NOMO-1 treated with DMSO at 0.1 percent for 48 hours (cell line): ENCODE data around the gene SYNDIG1.

ENCODE experiments used
- DNase-seq: peaks from one replicate; lab custom pipeline; 2025; ENCODE audit not compliant: unreplicated experiment; lab: John Stamatoyannopoulos, UW

The SYNDIG1 gene

DNA sequence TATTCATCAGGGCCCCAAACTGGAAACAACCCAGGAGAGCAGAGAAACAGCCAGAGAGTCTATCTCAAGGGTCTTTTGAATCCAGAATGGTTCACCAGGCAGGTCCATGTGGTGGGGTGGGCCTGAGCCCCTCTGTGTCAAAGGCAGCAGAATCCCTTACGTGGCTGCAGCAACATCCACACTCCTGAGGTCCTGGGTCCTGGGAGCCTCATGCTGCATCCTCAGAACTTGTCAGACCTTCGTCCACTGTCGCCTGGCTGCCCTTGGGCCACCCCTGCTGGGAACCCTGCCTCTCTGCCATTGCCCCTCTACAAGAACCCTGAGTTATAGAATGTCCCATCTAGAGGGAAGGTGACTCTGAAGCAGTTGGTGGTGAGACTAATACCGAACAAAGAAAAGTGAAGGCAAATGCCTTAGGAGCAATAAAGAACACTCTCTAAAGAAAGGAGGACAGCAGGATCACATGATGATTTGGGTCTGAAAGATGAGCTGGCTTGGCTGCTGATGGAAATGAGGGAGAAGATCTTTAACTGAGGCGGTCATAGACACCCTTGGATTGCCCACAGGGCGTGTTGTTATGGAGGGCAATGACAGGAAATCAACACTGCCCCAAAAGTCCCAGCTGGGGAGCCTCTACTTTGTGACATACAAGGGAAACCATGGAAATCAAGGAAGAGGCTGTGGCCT is 161.2 kb downstream of the SYNDIG1 start:
- DNase-seq = no peak

DNA sequence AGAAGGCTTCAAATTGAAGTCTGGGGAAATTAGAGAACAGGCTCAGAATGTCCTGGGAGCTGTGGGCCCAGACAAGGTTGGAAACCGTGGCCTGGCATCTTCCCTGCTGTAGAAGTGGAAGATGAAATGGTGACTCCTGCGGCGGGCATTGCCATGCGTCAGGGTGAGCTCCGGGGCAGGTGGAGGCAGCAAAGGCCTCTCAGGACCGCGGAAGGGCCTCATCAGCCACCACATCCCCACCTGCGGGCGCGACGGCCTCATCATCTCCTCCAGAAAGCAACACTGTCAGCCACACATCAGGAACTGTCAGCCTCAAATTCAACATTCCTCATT is 161.7 kb downstream of the SYNDIG1 start:
- no peak for DNase-seq

DNA sequence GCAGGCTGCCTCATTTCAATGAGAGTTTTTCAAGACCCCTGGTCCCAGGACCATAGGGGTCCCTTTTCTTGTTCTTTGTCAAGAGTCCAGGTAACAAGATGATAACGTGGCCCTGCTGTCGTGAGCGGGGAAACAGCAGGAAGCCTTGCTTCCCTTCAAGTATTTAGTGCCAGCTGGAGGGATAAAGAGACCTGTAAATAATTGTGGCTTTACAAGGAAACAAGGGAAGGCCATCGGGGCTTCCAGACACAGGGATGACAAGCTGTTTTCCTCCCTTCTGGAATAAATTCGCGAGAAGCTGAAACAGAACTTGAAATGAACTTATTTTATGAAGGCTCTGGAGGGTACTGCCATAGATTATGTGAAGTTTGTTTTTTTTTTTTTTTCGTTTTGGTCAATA is 163.2 kb downstream of the SYNDIG1 start:
- DNase-seq = no peak

DNA sequence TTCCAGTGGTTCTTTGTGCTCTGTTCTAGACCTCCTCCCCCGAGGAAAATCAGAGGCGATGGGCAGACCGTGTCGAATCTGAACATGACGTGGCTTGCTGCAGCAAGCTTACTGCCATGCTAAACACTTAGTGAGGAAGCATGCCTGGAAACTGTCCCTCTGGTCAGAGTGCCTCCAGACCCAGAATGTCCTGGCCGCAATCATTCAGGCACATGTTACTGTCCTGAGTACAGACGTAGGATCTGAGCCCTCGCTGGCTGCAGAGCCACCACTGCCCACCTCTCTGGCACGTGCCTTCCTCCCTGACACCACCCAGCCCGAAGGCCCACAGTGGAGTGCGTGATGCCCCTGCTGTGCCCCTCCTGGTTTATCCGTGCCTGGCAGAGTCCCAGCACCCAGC is 163.6 kb downstream of the SYNDIG1 start:
- DNase-seq = no peak

DNA sequence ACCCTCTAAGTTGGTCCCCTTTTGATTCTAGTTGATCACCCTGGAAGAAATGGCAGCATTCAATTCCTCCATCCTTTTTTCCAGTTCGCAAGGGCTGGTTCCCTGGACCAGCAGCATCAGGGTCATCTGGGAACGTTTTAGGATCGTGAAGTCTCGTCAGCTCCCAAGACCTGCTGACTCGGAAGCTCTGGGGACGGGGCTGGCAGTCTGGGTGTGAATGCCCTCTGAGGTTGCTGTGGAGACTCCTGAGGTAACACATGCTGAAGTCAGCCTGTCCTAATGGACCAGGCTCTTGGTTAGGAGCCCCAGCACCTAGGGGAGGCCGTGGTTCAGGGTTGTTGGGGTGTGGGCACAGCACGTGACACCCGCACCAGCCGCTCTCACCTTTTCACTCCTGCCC is 164.1 kb downstream of the SYNDIG1 start:
- DNase-seq = no peak

DNA sequence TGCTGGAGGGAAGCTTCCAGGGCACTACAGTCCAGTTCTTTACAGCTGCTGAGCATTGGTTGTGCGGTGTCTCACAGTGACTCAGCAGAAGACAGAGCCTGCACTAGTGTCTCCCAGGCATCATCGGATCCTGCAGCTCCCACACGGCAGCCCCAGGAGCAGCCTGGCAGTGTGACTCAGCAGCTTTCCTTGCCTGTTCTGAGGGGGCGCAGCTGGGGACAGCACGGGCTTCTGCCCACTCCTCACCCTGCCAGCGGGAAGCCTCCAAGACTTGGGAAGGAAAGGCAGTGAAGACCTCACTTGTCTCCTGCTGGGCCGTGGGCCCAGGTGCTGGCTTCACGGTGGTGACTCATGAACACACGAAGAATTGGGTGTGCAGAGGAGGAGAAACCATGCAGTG is 165.4 kb downstream of the SYNDIG1 start:
- DNase-seq = no peak

DNA sequence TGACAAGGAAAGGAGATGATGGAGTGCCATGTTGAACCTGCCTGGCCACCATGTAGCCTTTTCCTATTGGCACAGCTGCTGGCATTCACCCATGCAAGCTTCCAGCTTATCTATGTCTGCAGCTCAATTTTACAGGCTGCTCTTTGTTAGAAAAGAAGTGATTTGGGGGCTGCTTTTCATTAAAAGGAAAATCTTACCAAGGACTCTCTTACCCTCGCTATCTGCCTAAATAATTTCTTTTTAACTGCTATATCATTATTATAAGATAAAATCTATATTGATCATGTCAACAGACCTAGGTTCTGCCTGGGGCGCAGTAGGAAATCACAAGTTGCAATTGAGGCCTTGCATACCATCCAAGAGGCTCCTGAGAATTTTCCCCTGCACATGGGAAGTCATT is 167.2 kb downstream of the SYNDIG1 start:
- no peak for DNase-seq

DNA sequence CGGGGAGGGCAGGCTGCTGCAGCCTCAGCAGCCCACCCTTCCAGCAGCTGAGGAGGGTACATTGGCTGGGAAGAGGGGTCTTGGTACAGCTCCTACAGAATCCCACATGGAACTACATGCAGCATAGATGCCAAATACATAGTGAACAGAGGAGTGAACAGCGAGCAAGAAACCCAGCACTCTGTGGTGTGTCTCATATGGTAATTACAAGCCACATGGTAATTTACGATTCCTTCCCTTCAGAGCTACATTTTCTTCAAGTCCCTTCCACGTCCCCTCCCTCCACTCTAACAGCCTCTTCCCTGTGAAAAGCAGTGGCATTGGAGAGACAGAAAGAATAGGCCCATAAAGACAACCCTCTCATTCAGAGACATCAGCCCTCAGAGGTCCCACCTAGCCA is 167.7 kb downstream of the SYNDIG1 start:
- no peak for DNase-seq

DNA sequence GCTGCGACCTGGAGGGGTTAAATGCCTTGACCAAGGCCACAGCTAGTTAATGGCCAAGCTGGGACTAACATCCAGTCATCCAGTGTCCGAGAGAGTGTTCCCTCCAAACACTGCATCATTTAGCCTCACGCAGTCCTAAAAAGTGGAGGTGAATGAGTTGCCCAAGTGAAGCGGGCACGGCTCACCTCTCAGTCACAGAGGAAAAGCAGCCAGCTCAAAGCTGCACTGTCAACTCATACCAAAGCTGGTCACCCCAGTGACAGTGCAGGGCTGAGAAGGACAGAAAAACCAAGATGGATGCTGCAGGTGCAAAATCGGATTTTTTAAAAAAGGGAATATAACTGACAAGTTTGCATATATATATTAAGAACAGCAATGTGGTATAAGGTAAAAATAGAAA is 168.5 kb downstream of the SYNDIG1 start:
- no peak for DNase-seq

DNA sequence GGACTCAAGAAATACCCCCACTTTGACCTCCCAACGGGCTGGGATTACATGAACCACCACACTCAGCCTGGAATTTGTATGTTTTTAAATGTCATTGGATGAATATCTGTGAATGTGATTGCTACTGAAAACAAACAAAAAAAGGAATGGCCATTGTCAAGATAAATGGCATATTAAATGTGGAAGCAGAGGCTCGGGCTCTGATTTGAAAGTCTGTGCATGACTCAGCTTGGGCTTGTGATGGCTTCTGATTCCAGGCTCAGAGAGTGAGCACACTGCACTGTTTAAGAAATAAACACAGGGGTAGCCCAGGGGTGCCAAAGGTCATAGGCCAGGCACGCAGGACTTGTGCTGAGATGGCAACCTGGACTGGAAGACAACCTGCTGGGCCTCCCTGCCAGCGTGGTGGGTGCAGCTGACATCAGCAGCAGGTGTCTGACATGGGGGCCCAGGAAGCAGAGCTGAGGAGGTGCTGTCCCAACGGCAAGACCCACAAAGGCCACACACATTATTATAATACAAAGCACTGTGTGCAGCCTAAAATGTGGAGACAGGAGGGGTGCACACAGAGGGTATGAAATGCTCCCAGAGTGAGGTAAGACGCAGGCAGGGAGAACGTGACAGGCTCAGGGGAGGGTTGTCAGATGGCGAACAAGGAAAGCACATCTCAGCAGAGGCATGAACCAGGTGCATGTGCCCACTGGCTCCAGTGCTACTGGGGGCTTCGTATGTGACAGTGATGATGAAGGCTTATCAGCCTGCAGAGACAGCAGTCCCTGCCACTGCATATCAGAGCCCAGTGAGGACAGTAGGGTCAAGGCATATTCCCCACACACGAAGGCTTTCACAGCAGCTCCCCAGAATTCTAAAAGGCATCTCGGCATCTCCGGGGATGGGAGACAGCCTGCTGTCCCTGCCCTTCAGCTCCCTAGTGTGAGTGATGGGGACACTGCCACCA is 169.4 kb downstream of the SYNDIG1 start:
- no peak for DNase-seq

DNA sequence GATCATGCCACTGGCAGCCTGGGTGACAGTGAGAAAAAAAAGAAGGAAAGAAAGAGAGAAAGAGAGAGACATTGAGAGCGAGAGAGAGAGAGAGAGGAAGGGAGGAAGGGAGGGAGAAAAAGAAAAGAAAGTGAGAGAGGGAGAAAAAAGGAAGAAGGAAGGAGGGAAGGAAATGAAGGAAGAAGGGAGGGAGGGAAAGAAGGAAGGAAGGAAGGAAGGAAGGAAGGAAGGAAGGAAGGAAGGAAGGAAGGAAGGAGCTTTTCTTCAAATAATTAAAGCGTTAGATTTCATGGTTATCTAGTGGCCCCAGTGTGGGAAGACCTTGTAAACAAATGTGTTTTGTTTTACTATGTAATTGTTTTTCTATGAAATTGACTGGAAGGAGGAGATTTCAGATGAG is 170.8 kb downstream of the SYNDIG1 start:
- no peak for DNase-seq

DNA sequence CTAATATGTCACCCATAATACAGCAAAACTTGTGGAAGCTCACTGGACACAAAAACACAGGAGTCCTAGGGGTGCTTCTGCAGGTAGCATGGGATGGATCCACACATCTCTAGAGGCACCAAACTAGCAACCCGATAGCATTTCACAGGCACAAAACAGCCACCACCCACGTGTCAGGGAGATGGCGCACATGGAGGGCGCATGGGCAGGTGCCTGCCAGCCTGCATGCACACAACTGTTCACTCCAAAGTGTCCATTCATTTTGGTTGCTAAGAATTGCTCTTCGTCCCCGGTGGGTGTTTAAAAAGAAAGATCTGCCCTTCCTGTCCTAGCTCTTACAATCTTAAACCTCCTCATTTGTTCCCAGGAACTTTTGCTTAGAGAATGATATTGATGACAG is 171.3 kb downstream of the SYNDIG1 start:
- no peak for DNase-seq

DNA sequence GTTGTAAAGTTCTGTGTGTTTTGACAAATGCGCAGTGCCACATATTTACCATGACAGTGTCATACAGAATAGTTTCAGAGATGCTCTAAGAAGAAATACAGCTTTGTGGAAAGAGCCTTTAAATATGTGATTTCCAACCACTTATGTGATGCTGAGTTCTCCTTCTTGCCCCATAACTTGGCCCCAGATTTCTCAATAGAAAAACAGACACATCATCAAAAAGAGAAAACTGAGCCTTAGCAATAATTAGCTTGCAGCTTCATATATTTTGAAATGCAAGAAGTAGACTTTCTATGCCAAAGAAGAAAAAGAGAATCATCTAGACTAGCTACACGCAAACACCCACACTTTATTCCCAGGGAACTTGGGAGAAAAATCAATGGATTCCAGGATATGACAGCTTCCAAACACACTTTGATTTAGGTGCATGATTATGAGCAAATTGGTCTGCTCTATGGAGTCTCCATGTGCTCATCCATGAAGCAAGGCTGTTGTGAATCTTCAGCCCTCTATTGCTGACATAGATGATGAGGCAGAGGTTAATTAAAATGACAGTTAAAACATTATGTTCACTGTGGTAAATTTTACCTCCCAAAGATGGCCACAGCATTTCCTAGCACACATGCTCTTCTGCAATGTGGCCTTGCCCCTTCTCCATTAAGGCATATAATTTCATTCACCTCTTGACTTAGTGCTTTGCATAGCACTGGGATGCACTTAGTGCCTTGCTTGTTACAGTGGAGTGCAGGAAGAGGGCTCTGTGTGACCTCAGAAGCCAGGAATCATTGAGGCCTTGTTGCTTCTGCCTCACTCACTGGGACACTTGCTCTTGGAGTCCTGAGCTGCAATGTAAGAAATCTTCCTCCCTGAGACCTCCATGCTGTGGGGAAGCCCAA is 174.6 kb downstream of the SYNDIG1 start:
- DNase-seq = no peak

DNA sequence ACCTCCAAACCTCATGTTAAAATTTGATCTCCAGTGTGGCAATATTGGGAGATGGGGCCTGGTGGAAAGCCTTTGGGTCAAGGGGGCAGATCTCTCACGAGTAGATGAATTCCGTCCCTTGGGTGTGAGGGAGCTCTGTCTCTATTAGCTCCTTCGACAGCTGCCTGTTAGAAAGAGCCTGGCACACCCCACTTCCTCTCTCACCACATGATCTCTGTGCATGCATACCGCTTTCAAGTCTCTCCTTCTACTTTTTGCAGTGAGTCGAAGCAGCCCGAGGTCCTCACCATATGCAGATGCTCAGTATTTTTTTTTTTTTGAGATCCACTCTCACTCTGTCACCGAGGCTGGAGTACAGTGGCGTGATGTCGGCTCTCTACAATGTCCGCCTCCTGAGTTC is 176.9 kb downstream of the SYNDIG1 start:
- no peak for DNase-seq

DNA sequence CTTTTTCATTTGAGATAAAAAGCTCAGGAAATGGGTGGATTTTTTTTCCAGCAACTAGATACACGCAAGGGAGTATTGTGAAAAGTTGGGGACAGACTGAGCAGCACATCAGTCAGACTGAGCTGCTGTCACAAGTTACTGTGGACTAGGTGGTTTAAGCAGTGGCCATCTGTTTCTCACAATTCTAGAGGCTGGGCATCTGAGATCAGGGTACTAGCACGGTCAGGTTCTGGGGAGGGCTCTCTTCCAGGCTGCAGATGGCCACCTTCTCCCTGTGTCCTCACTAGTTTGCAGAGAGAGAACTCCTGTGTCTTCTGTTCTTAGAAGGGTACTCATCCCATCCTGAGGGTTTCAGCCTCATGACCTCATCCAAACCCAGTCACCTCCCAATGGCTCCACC is 178.3 kb downstream of the SYNDIG1 start:
- no peak for DNase-seq

DNA sequence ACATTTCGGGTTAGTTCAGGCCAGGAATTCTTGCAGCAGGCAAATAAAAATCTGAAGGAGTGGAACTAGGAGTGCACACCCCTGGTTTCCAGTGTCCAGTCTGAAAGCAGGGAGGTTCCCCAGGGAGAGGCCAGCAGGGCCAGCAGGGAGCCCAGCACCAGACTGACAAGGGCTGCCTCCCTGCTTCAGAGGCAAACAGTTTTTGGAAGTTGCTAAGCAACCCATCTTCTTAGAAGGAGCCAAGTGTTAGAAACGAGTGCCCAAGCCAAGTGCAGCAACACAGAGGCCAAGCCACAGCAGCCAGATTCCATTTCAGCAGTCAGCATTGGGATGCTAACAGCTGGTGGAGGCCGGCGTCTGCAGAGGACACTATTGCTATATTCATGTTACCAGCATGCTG is 179.1 kb downstream of the SYNDIG1 start:
- DNase-seq = no peak

DNA sequence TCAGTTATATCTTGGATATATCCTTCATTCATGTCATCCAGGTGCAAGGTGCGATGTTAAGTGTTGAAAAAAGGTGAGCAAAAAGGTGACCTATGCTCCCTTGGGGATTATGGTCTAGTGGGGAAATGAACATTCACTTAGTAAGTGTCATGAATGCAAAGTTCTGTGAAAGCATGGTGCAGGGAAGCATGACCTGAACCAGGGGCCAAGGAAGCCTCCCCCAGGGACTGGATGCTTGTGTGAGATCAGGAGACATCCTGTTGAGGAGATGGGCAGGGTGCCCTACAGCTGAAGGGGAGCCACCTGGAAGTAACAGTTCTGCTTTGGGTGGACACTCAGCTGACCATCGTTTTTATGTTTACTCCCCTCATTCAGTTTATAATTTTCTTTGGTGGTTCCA is 179.5 kb downstream of the SYNDIG1 start:
- DNase-seq = no peak

DNA sequence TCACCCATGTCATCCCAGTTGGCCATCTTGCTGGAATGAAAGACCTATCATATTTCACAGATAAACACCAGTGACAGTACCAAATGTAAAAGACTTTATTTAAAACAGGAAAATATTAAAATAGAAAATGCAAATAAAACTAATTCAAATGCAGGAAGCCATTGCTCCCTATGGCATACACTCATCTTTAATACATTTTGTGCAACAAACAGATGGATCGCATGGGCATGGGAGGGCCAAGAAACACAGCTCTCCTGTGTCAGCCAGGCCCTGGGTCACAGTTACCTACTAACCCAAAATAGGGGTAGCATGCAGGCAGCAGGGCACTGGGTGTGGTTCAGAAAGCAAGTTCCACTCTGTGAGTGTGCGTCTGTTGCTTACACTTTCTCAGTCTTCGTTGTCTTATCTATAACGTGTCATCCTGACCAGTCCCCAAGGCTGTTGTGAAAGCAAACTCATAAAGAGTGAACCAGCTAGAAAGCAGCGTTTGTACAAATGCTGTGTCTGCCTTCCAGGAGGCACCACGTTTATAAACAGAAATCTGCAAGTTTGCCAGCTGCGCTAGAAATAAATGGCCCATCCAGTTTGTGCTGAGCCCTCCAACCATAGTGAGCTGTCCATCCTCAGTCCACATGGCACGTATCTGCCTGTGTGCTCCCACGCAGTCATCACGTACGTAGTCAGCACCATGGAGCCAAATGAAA is 180.5 kb downstream of the SYNDIG1 start:
- DNase-seq = no peak

DNA sequence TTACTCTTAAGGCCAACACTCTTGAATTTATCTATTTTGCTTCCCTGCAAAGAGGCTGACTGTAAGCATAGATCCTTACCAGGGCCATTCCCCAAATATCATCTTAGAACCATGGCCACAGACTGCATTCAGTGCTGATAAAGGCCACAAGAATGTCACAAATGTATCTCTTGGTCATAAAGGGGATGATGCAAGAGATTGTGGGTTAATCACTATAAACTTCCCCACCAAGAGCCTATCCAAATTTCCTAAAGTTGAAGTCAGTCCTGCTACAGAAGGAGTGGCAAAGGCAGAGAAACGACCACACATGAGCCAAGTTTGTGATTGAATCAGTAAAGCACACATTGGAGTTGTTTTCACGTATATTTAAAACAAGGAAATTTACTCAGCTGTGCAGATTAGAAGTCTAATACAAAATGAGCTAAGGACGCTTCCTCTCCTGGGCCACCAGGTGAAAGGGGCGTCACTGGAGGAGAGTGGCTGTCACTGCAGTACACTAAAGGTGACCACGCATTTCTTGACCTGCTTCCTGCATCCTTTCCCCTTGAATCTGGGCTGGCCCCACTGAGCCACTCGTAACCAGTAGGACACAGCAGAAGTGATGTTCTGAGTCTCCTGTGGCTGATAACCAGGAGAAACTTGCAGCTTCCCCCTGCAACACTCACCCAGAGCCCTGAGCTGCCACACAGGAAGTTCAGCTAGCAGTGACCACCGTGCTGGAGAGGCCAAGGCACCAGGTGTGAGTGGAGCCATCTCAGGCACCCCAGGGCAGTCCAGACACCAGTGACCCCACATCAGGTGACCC is 181.9 kb downstream of the SYNDIG1 start:
- DNase-seq = no peak

DNA sequence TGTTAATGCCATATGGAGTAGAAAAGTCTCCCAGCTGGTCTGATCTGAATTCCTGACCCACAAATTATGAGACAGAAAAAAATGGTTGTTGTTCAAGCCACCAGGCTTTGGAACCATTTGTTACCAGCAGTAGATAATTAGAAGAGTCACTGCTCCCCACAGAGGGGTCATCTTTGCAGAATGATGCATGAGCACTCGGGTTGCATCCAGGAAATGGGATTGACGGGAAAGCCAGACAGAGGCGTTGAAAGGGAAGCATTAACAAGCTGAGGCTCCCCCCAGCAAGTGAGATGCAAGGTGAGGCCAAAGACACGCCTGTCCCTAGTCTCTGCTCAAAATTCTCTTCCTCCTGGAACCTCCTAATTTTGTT is 182.5 kb downstream of the SYNDIG1 start:
- no peak for DNase-seq
